HG02623 (cell line): ENCODE results near the gene ZAP70.

Experiments used
- ATAC-seq: cut with Tn5 transposase; IDR thresholded peaks from one replicate; pipeline ENCODE4 v1.9.1; 2021; ENCODE audit warnings: moderate library complexity; ENCODE audit not compliant: unreplicated experiment

ZAP70 gene

DNA sequence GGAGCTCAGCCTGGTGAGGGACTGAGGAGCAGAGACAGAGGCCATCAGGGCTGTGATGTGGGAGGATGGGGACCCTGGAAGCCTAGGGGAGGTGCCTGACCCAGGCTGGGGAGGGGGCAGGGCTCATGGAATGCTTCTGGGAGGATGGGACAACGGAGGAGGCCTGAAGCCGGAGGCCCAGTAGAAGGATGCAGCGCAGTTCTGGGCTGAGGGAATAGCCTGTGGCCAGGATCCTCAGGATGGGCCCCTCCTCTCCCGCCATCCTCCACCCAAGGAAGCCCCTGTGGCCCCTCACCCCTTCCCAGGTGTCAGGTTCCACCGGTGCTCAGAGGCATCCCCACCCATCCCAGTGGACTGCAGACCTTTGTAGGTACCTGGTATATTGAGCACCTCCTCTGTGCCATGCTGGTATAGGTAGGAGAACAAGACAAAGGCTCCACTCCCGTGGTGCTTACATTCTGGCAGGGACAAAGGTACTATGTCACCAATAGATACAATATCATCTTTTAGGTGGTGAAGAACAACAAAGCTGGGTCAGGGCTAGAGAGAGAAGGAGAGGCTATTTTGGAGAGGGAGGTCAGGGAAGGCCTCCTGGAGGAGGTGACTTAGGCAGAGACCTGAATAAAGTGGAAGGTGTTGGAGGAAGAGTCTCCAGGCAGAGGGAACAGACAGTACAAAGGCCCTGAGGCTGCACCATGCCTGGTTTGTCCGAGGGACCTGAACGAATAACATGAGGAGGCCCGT, 2.7 kb downstream of the ZAP70 start:
- no peak for ATAC-seq

GRCh38 chr2:97716695-97717612, 3.6 kb downstream of the ZAP70 start:
- ATAC-seq: no peak

DNA sequence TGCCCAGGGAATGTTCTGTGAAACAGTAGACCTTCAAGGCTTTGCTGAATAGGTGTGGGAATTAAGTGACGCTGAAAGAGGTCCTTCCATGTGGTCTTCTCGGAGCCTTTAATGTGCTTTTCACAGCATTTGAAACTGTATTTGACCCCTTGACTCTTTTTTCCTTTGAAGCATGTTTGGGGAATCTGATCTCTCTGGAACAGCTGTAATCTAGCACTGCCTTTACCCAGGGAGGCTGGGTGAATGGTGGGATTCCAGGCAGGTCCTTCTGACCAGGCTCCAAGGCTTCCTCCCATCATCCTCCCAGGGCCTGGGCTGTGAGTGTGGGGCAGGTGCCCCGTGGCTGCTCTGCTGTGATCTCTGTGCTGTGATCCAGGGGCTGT, 4.2 kb downstream of the ZAP70 start:
- ATAC-seq: no peak

GRCh38 chr2:97718051-97718882, 4.9 kb downstream of the ZAP70 start:
- no peak for ATAC-seq

DNA sequence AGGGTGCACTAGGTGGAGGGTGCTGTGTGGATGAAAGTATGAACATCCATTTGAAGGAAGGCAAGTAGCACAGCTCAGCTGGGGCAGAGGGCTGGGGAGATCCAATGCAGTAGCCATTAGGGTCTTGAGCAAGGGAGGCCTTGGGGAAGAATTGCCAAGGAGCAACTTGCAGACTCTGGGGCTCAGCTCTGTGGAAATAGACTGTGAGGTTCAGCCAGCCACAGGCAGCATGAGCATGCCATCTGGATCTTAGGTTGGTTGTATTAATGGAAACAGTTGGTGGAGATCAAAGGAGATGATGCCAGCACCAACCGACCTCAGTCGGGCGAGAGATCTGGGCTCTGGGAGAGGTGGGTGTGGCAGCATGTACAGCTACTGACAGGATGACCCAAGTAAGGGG, 5.6 kb downstream of the ZAP70 start:
- no peak for ATAC-seq

DNA sequence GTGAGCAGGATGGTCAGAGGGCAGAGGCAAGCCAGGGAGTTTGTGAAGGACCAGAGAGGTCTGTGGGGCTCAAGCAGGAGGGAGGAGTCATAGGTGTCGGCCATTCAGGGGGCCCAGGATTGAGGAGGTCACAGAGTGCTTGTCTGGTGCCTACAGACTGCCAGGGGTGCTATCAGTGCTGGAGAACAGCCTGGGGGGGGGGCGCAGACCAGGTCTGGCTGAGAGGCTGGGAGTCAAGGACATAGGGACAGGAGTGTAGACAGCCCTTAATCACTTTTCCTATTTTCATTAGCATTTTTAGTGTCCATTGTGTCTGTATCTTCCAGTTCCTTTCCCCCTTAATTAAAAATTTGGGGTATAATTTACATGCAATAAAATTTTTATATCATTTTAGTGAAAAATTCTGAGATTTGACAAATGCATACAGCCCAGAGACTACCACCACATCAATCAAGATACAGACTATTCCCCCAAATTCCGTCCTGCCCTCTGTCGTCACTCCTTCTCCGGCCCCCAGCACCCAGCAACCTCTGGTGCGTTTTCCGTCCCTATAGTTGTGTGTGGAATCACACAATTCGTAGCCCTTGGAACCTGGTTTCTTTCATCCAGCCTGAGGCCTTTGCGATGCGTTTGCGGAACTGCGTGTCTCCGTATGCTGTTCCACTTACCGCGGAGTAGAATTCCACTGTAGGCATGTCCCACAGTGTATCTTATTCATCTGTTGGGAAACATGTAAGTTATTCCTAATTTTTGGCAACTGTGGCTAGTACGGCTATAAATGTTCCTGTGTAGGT, 6.2 kb downstream of the ZAP70 start:
- no peak for ATAC-seq

DNA sequence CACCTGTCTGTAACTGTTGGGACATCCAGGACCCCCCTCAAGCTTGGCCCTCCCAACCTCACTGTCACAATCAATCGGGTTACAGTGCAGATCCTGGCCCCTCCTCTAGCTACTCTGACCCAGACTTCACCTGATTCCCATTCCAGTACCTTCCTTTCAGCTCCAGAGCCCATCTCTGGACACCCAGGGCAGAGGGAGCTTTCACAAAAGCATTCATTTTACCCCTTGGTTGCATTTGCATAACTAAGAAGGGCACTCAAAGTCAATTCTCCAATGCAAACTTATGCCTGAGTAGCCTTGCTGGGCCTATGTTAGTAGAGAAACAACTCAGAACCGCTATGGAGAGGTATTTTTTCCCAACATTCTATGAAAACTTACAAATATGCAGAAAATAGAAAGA, 7.4 kb downstream of the ZAP70 start:
- no peak for ATAC-seq

GRCh38 chr2:97722227-97722626, 8.9 kb downstream of the ZAP70 start:
- ATAC-seq: no peak

- no peak for ATAC-seq
These were observed 10.0 kb downstream of the ZAP70 start for GRCh38 chr2:97723156-97724072.

- no peak for ATAC-seq
These were observed 10.7 kb downstream of the ZAP70 start for GRCh38 chr2:97724073-97724410.

DNA sequence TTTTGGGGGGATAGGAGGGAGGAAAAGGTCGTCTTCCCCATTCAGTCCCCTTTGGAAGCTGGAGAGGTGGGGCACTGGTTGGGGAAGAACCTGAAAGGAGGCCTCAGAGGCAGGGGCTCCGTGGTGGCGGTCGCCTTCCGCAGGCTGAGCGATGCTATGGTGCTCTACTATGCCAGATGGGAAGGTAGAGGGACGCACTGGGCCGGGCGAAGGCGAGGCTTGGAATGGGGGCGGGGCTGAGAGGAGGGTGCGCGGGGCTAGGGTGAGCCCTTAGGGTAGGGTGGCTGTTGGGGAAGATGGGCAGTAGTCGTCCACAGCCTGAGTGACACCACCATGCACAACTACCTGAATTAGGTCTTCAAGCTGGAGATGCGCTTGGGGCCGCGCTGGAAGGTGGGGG, 11.1 kb downstream of the ZAP70 start:
- no peak for ATAC-seq

DNA sequence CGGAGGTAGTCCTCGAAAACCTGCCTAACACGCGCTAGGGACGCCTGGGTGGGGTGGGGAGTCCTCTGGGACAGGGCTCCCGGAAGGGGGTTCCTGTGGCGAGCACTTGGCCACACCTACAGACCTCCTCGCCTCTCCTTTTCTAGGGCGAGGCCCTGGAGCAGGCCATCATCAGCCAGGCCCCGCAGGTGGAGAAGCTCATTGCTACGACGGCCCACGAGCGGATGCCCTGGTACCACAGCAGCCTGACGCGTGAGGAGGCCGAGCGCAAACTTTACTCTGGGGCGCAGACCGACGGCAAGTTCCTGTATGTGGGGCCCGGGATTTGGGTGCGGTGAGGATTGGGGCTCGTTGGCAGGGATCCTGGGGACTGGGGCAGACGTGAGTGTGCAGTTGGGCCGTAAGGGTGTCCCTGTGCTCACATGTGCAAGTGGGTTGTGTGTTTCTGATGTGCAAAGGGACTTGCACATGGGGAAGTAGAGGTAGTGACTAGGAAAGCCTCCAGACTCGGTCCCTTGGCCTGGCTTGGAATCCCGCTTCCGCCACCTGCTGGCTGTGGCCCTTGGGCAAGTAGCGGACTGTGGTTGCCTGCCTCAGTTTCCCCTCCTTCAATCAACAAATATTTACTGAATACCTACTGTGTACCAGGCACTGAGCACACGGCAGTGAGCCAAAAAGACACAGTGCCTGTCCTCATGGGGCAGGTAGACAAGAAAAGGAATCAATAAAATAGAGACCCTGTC, 11.7 kb downstream of the ZAP70 start:
- no peak for ATAC-seq

- no peak for ATAC-seq
These were observed 13.1 kb downstream of the ZAP70 start for GRCh38 chr2:97726261-97727064.

GRCh38 chr2:97727296-97727695, 13.9 kb downstream of the ZAP70 start:
- no peak for ATAC-seq

DNA sequence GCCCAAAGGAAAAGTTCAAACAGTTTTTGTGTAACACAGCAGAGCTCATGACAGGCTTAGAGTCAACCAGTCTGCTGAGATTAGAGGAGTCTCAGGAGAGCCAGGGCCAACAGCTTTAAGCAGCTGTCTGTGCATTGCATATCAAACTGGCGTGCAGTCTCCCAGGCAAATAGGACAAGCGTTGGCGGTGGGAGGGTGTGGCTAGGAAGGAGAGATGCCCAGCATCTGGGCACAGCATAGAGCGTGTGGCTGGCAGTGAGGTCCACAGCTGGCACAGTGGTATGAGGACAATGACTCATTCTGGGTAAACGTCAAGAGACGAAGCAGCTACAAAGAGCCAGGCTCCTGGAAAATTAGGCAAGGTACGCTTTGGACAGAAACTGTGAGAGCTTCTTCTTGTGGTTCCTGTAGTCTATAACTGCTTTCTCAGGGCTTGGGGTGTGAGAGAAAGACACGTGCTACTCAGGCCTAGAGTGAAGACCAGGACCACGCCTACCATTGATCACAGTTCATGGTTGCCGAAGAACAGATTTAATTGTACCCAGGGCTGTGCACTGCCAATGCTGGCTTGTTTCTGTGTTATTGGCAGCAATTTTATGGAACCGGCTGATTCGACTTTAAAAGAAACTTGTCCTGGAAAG, 14.8 kb downstream of the ZAP70 start:
- no peak for ATAC-seq

- no peak for ATAC-seq
These were observed 16.9 kb downstream of the ZAP70 start for GRCh38 chr2:97730245-97730644.

- ATAC-seq: no peak
These were observed 18.1 kb downstream of the ZAP70 start for GRCh38 chr2:97731274-97732020.
